Activated T-helper 1 cell treated with anti-CD3 and anti-CD28 coated beads, Interleukin-12 subunit alpha, Interleukin-12 subunit beta, Interleukin-2, Interleukin-4 antibody, amounts not matched to agents 30 ng/mL and 10 ng/mL and 1 ng/mL, durations not matched to agents 14 hours and 24 hours and 36 hours (primary cell): ENCODE measurements around the gene SDF2. TPM values are rescaled to one million over a fixed set of nuclear protein-coding genes. Genes with fewer than 3 reads are reported as not detected.
A peak's percentile ranks its signal among the peaks of the same experiment; 100 is the strongest.

Experiments used
- DNase-seq: peaks from one replicate; pipeline ENCODE4 v3.0.0; 2021; ENCODE audit warnings: low spot score
- H3K27ac Mint-ChIP-seq: one replicate; pipeline ENCODE4 v1.8.0; 2021; ENCODE audit warnings: mild to moderate bottlenecking, mixed read lengths
- H3K27me3 Mint-ChIP-seq: one replicate; pipeline ENCODE4 v1.8.0; 2022; ENCODE audit warnings: mild to moderate bottlenecking, moderate library complexity, mixed read lengths; ENCODE audit not compliant: insufficient read depth
- H3K36me3 Mint-ChIP-seq: one replicate; pipeline ENCODE4 v1.8.0; 2021; ENCODE audit warnings: low read depth, mixed read lengths
- H3K4me1 Mint-ChIP-seq: one replicate; pipeline ENCODE4 v1.8.0; 2021; ENCODE audit warnings: low read depth, mixed read lengths
- H3K4me3 Mint-ChIP-seq: one replicate; pipeline ENCODE4 v1.8.0; 2021; ENCODE audit warnings: mild to moderate bottlenecking, moderate library complexity, mixed read lengths
- H3K9me3 Mint-ChIP-seq: one replicate; pipeline ENCODE4 v1.8.0; 2021; ENCODE audit warnings: mixed read lengths
- intact Hi-C: fragments of 100-400 bp; cut with micrococcal nuclease; formaldehyde crosslinking; loops from one replicate; pipeline ENCODE4 v1.15.1; 2024
- total RNA-seq: library from RNA; stranded (reverse); gene quantifications from 2 replicates; pipeline ENCODE4 v1.2.3, GENCODE V29; 2022

SDF2 gene
- total RNA-seq, 1 donor from 2014 or later = 47.9 TPM

DNA sequence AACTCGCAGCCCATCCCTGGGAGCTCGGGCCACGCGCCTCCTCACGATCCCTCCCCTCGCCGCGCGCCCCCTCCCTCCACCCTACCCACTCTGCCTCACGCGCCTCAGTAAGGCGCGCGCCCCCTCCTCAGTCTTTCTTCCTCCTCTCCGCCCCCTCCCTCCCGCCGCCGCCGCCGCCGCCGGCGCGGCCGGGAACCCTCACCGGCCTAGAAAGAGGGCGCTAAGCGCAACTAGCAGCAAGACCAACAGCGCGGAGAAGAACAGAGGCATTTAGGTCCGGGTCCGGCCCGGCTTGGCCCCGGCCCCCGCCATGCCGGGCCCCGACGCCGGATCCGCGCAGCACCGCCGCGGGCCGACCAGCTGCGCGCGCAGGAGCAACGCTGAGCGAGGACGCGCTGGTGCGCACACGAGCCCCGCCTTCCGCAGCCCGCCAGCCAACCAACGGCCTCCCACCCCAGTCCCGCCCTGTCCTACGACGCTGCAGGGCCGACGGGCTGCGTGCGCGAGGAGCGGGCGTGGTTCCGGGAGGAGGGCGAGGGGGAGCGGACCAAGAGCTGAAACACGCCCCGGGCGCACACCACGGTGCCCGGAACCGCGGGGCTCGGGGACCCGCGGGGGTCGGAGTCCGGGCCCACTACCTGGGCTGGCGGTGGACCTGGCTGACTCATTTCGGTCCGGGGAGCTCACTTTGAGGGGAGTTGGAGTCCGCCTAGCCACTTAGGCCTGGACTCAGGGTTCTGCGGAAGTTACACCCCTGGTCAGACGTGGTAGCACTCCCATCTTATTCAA, 16.7 kb downstream of the SDF2 start, which contains the start of gene BLTP2:
Gene BLTP2, minus strand, starts transcription at position 372 of the 789 bp plus-strand sequence. Its CDS starts 102 bp downstream, at position 270.
- Mint-ChIP-seq H3K36me3 (peaks cover 29% of the 10 kb centered on the region), H3K4me1 (peaks cover 33% of the 10 kb centered on the region), H3K4me3 (peak within 1 kb of the TSS; percentile 91), H3K9me3 (no peaks in the 10 kb centered on the region), H3K27ac (peak within 1 kb of the TSS; percentile 82), H3K27me3 (no peaks in the 10 kb centered on the region)
- intact Hi-C loops = loop anchor here (1.0 to 10.0 kb wide), 9 partner anchors 17 to 307 kb away; partner anchors contain the start of genes ALDOC, PIGS, PROCA1 and RPL23A
- peak; percentile 95 for DNase-seq

DNA sequence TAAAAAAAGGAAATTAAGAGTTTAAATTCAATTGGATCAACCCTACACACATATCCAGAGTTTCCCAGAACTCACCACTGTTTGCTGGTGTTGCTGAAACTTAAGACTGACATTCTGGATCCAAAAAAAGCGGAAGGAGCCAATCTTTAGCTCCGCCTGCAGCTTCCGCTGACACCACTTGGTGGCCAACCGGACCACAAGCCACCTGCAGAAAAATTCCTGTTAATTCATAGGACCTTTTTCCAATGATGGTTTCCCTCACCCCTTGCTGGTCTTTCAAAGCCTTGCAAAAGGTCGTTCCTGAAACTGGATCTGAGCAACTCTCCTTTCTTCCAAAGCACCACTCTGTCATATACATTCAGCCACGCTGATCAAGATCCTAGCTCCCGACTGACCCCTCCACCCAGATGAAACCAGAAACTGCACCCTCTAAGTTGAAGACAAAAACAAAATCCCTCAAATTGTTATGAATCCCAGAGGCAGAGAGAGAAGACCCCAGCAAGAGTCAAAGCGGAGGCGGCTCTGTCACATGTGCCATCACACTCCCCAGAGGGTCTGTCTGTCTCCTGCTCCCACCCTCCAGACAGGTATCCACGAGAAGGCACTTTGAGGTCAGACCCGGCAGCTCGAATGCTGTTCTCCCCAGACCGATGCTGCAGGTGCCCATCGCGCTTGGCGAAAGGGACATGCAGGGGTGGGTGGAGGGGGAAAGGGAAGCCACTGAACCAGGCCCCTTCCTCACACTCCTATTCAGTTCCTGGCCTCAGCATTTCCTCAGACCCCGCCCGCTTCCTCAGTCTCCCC, 17.5 kb downstream of the SDF2 start:
- Mint-ChIP-seq H3K4me1 (peaks cover 33% of the 10 kb centered on the region), H3K36me3 (peaks cover 34% of the 10 kb centered on the region), H3K4me3 (peak overlapping the region; percentile 91), H3K9me3 (no peaks in the 10 kb centered on the region), H3K27me3 (no peaks in the 10 kb centered on the region), H3K27ac (peak overlapping the region; percentile 82)
- DNase-seq = peak; percentile 11
- intact Hi-C loops = loop anchor here (1.0 to 10.0 kb wide), 5 partner anchors 68 to 281 kb away; partner anchors contain the start of genes ALDOC, PIGS and RPL23A

DNA sequence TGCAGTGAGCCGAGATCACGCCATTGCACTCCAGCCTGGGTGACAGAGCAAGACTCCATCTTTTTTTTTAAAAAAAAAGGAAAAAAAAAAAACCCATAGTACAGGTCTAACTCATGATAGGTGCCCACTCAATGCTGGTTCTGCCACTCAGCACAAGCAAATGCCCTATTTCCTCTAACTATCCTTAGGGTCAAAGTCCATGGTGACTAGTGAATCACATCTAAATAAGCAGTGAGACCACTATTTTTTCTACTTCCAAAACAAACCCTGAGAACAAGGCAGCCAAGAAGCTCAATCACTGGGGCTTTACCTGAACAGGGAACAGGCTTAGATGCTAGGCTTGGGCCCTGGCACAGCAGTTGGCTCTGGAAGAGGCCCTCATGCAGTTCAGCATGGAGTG, 20.1 kb downstream of the SDF2 start:
- H3K36me3 Mint-ChIP-seq = peaks cover 48% of the 10 kb centered on the region
- no peak for DNase-seq
- no peaks in the 10 kb centered on the region for H3K9me3 Mint-ChIP-seq
- H3K4me1 Mint-ChIP-seq = peaks cover 28% of the 10 kb centered on the region
- H3K27ac Mint-ChIP-seq = no peak overlapping the region
- intact Hi-C loops = loop anchor here (10.0 kb wide), 1 partner anchor 283 kb away; no protein-coding TSS in a partner anchor
- no peak overlapping the region for H3K4me3 Mint-ChIP-seq
- no peaks in the 10 kb centered on the region for H3K27me3 Mint-ChIP-seq

DNA sequence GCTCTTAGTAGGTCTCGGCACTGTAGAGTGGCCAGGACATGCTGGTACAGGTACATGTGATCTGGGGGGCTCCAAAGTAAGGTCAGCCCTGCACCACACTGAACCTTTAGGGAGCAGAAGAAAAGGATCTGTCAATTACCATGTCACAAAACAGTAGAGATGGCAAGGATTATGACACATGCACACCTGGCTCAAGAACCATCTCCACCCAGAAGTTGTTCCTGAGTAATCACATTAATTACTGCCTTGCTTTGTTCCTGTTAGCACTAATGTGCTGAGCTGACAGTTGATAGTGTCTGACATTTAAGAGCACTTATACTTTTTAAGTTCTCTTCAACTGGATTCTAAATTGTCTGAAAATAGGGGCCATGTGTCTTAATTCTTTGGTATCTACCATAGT, 26.2 kb downstream of the SDF2 start:
- H3K36me3 Mint-ChIP-seq = peaks cover 87% of the 10 kb centered on the region
- H3K27me3 Mint-ChIP-seq = no peaks in the 10 kb centered on the region
- H3K9me3 Mint-ChIP-seq = no peaks in the 10 kb centered on the region
- no peak for DNase-seq
- H3K4me1 Mint-ChIP-seq = peaks cover 5% of the 10 kb centered on the region
- no peak overlapping the region for H3K27ac Mint-ChIP-seq
- no peak overlapping the region for H3K4me3 Mint-ChIP-seq
- intact Hi-C loops = no loop called here

GRCh38 chr17:28634206-28634865, 27.4 kb downstream of the SDF2 start:
- Mint-ChIP-seq H3K36me3 (peaks cover 79% of the 10 kb centered on the region), H3K27me3 (no peaks in the 10 kb centered on the region), H3K4me3 (no peak overlapping the region)

GRCh38 chr17:28626818-28627217, 34.9 kb downstream of the SDF2 start:
- no peak overlapping the region for H3K27ac Mint-ChIP-seq

More at GRCh38 chr17:28634206-28634865, 27.4 kb downstream of the SDF2 start:
- DNase-seq = no peak
- intact Hi-C loops = no loop called here
- Mint-ChIP-seq H3K9me3 (no peaks in the 10 kb centered on the region), H3K27ac (no peak overlapping the region), H3K4me1 (peaks cover 5% of the 10 kb centered on the region)

DNA sequence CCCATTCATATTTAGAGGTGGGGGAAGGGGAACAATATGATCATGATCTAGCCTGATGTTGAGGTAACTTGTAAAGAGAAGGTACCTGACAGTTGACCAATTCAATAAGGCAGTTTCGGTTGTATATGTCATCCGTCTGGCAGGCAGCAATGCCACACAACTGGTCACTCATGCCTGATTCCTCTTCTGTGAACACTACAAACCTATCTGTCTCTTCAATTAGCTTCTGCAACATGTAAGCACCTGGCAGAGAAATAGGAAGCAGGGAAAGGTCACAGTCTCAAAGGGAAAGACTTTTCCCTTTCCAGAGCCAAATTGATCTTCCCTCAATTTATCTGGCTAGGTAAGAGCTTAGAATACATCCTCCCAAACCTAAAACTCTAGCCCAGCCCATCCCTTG, 37.6 kb downstream of the SDF2 start:
- Mint-ChIP-seq H3K4me1 (peaks cover 24% of the 10 kb centered on the region), H3K9me3 (no peaks in the 10 kb centered on the region), H3K4me3 (no peak overlapping the region), H3K36me3 (peaks cover 62% of the 10 kb centered on the region), H3K27ac (no peak overlapping the region), H3K27me3 (no peaks in the 10 kb centered on the region)
- no peak for DNase-seq
- intact Hi-C loops = no loop called here

More at GRCh38 chr17:28626818-28627217, 34.9 kb downstream of the SDF2 start:
- Mint-ChIP-seq H3K27me3 (no peaks in the 10 kb centered on the region), H3K36me3 (peaks cover 56% of the 10 kb centered on the region), H3K4me1 (peaks cover 18% of the 10 kb centered on the region), H3K4me3 (no peak overlapping the region), H3K9me3 (no peaks in the 10 kb centered on the region)
- intact Hi-C loops = no loop called here
- DNase-seq = no peak

DNA sequence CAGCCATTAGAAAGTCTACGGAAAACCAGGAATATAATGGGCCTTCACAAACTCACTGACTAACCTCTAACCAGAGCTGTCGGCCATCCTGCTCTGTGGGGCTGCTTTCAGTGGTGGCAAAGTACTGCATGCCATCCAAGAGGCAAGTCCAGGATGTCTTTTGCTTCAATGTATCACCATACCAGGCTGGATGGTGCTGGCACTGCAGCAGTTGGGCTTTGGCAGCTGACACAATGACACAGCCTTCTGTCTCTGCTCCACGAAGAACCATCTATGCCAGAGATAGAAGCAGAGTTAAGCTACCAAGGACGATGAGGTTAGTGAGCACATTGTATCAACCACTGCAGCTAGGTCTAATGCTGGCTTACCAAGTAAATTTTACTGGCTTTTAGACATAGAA, 38.0 kb downstream of the SDF2 start:
- Mint-ChIP-seq H3K4me3 (no peak overlapping the region), H3K27ac (no peak overlapping the region), H3K36me3 (peaks cover 65% of the 10 kb centered on the region), H3K4me1 (peaks cover 24% of the 10 kb centered on the region), H3K9me3 (no peaks in the 10 kb centered on the region), H3K27me3 (no peaks in the 10 kb centered on the region)
- intact Hi-C loops = no loop called here
- no peak for DNase-seq

DNA sequence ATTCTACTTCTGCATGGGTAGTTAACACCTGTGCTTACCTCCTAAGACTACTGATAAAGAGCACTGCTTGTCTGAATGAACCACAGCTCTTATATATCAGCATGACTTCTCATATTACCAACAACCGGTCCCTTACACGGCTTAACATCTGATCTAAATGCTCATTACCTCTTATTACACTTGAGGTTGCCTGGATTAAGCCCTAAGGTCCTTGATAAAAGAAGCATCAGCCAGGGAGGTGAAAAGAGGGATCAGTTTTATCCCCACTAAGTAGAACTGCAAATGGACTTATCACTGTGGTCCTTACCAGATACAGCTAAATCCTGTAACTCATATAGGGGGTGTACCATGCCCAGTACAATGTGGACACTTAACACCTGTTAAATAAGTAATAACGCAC, 39.5 kb downstream of the SDF2 start:
- H3K4me3 Mint-ChIP-seq = no peak overlapping the region
- DNase-seq = no peak
- H3K27me3 Mint-ChIP-seq = no peaks in the 10 kb centered on the region
- no peak overlapping the region for H3K27ac Mint-ChIP-seq
- peaks cover 19% of the 10 kb centered on the region for H3K4me1 Mint-ChIP-seq
- peaks cover 65% of the 10 kb centered on the region for H3K36me3 Mint-ChIP-seq
- intact Hi-C loops = no loop called here
- no peaks in the 10 kb centered on the region for H3K9me3 Mint-ChIP-seq

DNA sequence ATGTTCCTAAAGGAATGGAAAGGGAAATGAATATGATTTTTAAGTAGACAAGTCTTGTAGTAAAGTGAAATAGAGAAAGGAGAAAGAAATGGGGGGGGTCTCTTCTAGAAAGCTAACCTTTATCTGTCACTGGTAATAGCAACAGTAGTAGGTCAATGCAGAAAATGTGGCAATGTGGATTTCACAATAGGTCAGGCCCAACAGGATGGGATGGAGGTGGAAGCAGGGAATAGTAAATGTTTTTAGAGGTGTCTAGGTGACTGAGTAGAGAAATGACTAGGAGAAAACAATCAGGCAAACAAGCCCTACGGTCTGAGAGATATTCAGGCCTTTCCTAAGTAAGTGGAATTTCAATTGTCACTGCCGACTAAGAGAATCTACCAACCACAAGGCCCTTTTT, 41.7 kb downstream of the SDF2 start:
- intact Hi-C loops = no loop called here

DNA sequence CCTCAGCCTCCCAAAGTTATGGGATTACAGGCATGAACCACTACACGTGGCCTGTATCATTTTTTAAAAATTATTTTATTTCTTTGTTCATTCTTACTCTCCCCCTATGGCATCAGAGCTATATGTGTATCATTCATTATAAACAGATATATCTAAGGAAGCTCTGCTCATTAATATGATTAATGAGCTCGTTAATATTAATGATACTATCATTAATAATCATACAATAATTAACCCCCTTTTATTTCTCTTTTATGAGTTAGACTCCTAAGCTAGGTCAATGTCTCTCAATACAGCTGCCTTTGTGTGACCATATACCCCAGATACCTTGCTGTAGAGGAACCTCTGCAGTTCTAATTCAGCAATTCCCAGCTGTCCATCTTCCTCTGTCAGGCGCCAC, 43.2 kb downstream of the SDF2 start:
- H3K4me3 Mint-ChIP-seq = no peak overlapping the region
- no peaks in the 10 kb centered on the region for H3K9me3 Mint-ChIP-seq
- no peak overlapping the region for H3K27ac Mint-ChIP-seq
- no peaks in the 10 kb centered on the region for H3K27me3 Mint-ChIP-seq
- intact Hi-C loops = no loop called here
- H3K4me1 Mint-ChIP-seq = peaks cover 10% of the 10 kb centered on the region
- no peak for DNase-seq
- H3K36me3 Mint-ChIP-seq = peaks cover 66% of the 10 kb centered on the region

More for the DNA sequence above, 41.7 kb downstream of the SDF2 start:
- peaks cover 69% of the 10 kb centered on the region for H3K36me3 Mint-ChIP-seq
- H3K9me3 Mint-ChIP-seq = no peaks in the 10 kb centered on the region
- DNase-seq = no peak
- no peak overlapping the region for H3K4me3 Mint-ChIP-seq
- no peaks in the 10 kb centered on the region for H3K27me3 Mint-ChIP-seq
- H3K4me1 Mint-ChIP-seq = peaks cover 10% of the 10 kb centered on the region
- no peak overlapping the region for H3K27ac Mint-ChIP-seq

DNA sequence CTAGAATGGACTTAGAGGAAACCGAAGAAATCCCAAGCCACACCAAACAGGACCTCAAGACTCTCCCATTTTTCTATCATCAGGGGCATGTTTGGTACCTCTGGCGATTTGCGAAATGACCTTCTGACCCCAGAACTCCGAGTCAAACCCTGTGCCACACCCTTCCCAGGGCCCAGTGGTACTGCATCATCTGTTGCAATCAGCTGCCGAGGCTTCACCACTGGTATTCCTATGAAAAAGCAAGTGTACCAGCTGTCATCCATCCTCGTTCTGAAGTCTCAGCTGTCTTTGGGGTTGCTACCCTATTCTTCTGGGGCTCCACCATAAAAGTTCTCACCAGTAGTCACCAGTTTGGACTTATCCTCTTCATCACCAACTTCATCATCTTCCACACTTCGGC, 45.4 kb downstream of the SDF2 start:
- H3K4me1 Mint-ChIP-seq = peaks cover under 1% of the 10 kb centered on the region
- H3K27ac Mint-ChIP-seq = no peak overlapping the region
- H3K36me3 Mint-ChIP-seq = peaks cover 66% of the 10 kb centered on the region
- H3K9me3 Mint-ChIP-seq = no peaks in the 10 kb centered on the region
- no peaks in the 10 kb centered on the region for H3K27me3 Mint-ChIP-seq
- intact Hi-C loops = no loop called here
- no peak overlapping the region for H3K4me3 Mint-ChIP-seq
- DNase-seq = no peak
